GM10847 (cell line): ENCODE measurements around the gene FOCAD.

Experiments used
- POLR2A ChIP-seq: IDR thresholded peaks from 2 replicates; pipeline ENCODE4 v1.6.1; 2011; ENCODE audit not compliant: insufficient read length; ENCODE audit errors: extremely low read depth

Gene FOCAD

DNA sequence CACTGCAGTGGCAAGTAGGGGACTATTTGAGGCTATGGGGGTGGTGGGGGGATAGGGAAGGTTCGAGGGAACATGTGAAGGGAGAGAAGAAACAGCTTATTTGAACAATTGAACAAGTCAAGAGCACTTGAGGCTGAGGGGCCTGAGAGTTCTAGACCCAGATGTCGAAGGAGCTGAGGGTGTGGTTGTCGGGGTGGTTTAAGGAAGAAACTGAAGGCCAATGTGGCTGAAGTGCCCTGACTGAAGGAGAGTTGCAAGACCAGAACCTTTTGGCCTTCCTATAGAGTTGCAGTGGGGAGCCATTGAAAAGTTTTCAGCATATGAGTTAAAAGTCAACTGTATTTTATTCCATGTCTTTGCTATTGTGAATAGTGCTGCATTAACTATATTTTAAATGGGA is 19.1 kb downstream of the FOCAD start:
- TF ChIP-seq POLR2A, result no peak

DNA sequence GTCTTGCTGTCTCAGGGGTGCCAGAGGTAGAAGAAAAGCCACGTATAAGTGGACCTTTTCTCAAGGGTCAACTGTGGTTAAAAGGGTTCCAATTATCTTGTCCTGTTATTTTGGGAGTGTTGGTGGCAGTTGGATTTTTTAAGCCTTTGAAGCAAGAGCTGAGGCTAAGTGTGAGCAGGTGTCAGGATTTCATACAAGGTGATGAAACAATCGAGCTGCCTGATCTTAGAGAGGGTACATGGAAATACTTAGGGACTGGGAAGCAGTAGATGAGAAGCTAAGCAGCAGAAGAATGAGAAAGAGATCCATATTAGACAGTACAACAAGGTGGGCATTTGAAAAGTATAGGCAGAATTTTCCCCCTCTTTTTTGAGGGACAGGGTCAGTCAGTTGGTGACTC is 23.6 kb downstream of the FOCAD start:
- TF ChIP-seq POLR2A, result no peak

DNA sequence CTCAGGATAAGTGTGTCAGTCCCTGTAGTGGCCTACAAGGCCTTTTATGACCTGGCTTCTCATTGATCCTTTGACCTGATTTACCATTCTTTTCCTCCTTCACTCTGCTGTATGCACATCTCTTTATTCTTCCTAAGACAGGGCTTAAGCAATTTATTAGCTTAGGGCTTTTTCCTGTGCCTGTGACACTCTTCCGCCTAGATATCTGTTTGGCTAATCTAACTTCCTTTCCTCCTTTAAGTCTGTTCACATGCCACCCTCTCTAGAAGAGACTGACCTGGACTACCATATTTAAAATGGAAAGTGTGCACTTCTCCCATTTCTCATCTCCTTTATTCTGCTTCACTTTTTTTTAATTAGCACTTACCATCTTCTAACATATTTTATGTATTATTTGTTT is 29.1 kb downstream of the FOCAD start:
- TF ChIP-seq POLR2A, result no peak

DNA sequence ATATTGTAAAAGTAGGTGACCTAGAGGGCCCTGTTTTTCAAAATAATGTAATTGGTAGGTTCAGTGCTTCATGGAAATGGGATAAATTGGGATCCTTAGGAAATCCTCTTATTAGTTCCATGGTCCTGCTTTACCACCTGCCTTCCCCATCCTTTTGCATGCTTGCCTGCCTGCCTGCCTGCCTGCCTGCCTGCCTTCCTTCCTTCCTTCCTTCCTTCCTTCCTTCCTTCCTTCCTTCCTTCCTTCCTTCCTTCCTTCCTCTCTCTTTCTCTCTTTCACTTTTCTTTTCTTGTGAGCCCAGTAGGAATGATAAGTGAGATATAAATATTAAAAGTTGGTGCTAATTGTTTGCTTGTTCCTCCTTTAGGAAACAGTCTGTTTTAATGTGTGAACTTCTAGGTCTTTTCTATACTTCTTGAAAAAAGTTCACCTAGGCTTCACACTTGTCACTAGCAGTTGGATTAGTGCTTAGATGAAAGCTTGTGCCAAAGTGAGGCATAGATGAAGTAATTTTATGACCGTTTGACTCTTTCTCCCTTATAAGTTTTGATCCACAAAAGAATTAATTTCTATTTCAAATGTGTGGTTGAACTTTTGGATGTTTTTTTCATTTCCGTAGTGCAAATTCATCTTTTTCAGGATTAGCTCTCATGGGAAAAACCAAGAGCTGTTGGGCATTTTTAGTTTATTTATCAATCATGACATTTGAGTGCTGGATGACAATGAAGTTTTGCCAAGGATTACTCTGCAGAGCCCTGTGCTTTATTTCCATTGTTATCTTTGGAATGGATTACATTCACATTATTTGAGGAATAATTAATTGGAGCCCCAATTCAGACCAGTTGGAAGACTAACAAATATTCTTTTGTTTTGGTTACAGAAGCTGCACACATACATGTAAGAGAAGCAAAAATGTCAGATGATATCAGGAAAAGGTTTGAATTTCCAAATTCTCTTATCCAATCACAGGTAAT is 30.7 kb downstream of the FOCAD start:
- TF ChIP-seq POLR2A, result no peak

DNA sequence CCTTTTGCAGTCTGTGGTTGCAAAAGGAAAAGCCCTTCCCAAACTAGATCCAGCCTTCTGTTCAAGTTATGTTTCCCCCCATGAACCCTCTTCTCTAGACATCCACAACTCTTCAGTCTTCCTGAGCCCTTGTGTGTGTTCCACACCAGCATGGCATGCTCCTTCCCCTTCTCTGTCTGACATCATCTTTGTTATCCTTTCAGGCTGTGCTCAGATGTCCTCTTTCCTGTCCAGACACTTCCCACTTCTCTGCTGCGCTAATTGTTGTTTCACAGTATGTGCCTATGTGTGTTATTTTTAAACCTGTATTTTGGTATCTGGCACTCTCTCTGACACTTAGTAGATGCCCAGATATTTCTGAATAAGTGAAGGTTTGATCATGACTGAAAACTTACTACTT is 38.2 kb downstream of the FOCAD start:
- no peak for TF ChIP-seq POLR2A

DNA sequence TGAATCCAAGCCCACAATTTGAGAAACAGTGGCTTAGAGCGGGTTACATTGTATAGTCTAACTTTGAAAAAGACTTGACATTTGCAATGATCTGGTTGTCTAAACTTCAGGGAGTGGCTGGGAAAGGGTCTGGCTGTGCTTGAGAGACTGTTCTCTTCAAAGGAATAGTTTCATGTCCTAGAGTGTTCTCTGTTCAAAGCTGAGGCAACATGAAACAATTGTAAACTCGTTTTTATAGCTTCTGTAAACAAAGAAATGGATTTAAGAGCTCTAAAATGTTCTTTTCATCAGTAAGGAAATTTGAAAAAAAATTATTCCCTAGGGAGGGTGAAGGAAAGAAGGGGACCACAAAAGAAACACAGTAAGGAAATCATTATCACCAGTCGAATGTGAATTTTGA is 41.6 kb downstream of the FOCAD start:
- TF ChIP-seq POLR2A, result no peak

DNA sequence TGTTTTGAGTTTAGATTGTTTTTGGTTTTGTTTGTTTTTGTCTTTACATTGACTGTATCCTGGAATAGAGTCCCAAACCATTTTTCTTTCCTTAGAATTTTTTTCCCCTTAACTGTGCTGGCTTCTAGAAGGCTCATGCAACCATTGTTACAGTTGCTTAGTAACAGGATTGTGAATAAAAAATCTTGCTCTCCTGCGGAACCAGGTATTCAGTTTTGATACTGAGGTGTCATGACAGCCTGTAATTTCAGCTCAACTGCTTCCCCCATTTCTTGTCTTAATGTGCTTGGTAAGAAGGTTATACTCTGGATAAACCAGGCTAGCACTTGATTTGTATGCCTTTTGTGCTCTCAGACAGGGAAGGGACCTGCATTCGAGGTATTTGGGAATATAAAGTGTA is 42.1 kb downstream of the FOCAD start:
- no peak for TF ChIP-seq POLR2A

DNA sequence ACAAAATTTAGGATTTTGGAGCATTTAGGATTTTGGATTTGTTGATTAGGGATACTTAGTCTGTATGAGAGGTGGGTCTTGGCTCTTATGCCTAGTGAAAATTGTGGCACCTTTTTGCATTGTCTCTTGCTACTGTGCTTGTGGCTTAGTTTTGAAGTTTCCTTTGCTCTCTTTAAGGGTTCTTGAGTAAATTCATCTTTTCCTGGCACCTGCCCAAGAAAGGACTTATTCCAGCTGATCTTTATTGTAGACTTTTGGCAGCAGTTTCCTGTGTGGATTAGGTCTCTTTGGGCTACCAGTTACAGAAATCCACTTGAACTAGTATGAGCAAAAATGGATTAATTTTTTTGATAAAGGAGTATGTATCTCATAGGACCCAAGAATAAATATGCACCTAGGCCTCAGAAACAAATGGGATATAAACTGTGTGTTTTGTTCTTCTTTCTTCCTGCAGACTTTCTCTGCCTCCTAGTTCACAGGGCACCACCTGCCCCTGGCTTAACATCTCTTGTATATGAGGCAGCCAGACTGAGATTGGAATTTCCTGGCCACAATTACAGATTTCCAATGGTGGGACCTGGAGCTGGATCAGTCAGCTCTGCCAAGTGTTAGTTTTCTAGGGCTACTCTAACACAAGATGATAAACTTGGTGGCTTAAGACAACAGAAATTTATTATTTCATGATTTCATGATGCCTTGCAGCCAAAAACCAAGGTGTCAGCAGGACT is 44.6 kb downstream of the FOCAD start:
- no peak for TF ChIP-seq POLR2A

DNA sequence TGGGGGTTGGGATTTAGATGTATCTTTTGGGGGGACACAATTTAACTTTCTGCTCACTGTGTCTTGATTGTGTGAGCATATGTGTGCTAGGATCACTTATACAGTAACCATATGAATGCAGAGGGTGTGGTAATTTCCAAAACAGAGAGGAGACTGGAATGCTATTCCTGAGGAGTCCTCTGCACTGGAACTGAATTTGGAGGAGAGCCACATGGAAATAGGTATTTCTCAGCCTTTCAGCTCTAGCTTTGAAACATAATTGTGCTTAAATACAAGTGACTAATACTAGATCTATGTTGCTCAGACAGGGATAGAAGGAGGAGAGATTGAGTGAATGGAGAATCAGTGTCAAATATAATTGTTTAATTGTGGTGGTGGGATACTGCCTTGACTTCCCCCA is 45.5 kb downstream of the FOCAD start:
- TF ChIP-seq POLR2A, result no peak

DNA sequence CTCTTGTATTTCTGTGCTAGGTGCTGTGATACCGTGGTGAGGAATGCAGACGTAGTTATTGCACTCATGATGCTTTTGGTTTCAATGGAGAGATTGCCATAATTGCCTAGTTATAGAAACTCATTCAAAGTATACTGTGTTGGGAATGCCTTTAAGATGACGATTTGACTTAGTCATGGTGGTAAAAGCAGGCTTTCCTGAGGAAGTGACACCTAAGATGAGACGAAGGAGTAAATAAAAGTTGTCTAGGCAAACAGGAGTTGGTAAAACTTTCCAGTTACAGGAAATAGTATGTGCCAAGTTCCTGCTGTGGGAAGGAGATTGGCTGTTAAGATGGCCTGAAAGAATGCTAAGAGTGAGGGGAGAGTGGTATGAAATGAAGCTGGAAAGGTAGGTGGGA is 48.1 kb downstream of the FOCAD start:
- no peak for TF ChIP-seq POLR2A

DNA sequence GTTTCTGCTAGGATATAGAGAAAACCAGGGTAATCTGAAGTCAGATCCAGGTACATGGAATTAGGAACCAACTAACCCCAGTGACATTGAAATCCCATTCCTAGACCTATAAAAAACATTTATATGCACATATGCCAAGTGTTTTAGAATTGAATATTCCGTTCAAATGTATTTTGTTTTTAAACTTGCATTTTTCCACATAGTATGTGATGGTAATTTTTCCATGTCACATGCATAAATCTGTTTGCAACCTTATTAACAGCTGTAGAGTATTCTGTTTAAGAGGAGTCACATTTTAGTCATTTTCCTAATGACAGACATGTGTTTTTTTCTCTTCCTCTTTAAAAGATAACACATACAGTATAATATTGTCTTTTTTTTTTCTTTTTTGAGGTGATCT is 50.2 kb downstream of the FOCAD start:
- TF ChIP-seq POLR2A, result no peak

DNA sequence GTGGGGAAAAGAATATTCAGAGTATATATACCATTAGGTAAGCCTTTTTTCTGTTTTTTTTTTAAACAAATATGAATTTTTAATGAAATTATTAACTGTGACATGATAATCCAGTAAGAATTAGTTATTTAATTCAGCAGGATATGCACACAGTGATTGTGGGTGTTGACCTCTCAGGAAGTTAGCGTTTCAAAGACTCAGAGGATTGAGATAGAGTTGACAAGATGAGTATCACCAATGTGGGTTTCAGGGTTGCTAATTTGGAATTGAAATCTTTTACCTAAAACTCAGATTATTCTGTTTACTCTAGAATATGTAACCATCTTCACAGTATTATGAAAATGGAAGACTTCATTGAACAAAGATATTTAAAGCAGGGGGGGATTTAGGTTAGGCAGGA is 56.2 kb downstream of the FOCAD start:
- no peak for TF ChIP-seq POLR2A

DNA sequence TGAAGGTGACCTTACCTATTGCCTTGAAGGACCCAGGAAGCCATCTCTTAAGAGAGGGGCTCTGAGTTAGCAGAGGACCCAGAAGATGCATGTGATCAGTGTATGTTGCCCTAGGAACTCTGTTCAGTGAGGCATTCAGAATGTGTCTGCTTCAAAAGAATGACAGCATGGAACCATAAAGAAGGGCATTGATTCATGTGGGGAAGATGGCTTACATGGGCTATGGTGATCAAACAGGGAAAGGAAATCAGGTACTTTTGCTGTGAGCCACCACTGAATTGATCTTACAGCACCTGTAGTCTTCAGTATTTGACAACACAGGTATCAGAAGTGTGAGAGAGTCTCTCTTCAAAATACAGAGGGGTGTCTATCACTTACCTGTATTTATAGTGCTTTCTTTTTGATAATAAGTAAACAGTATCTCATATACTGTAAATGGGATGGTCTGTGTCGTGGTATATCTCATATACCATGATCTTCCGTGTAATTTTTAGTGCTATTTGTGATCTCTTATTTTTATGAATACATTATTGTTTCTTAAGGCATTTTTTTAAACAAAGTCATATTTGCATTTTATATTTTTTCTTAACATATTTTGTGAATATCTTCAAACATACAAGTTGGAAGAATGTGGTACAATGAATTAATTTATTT is 57.0 kb downstream of the FOCAD start:
- TF ChIP-seq POLR2A, result no peak

DNA sequence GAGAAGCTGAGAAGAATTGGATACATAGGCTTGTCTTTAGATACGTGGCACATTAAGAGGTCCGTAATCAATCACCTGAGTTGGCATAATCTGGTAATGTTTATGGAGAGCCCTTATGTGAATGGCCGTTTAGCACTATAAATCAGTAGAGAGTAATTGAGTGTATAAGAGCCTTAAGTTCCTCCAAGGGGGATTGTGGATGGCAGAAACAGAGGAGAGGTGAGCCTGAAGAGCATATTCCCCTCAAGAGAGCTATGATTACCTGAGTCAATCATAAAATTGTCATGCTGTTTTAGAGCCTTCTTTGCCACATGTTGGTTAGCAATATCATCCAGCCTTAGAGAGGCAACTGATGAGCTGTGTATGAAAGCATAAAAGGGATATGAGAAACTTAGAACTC is 58.8 kb downstream of the FOCAD start:
- no peak for TF ChIP-seq POLR2A

DNA sequence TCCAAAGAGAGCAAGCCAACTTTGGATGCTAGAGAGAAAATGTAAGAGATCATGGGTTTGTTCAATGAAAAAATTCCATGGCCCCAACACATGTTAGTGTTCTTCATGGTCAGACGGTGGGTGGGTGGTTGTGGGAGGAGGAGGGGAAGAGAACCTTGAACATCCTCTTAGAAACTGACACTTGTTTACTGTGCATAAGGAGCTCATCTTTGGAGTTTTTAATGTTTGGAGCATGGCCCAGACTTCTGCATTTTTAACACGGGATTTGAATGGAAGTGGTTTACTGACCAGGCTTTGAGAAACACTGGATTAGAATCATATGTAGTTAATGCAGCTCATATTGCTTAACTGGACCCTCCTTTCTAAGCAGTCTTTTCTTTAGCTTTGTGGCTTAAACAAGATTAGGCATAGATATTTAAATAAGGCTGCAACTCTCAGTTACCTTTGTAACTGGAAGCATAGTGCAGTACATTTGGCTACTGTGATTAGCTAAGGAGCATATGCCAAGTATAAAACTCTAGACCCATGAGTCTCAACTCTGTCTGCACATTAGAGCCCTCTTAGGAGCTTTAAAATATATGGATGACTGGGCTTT is 60.1 kb downstream of the FOCAD start:
- no peak for TF ChIP-seq POLR2A

DNA sequence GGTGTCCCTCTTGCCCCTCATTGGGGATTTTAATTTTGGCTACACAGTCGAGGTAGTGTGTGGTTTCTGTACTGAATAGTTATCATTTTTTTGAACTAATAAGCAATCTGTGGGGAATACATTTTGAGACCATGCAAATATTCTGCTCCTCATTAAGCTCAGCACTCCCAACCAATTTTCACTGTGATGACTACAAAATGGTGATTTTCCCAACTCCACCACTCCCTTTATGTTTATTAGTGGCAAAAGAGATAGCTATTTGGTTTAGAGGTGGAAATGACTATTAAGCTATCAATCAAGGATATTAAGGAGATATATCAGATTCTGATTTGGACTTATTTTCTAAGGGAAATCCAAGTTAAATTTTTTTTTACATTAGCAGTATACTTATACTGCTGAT is 62.9 kb downstream of the FOCAD start:
- no peak for TF ChIP-seq POLR2A
